Measurements from ENCODE around the gene DAZAP1.

DAZAP1 gene

GRCh38 chr19:1374250-1374577 lies 33.2 kb upstream of the DAZAP1 start:
- no peak for ATAC-seq

GRCh38 chr19:1376415-1376805 lies 31.0 kb upstream of the DAZAP1 start:
- TF ChIP-seq ZNF8 (CRISPR knock-in tag; IDR thresholded peaks at IDR 0.05) (no peak), PATZ1 (CRISPR knock-in tag; IDR thresholded peaks at IDR 0.05; ENCODE audit: borderline replicate concordance) (no peak), ESRRG (CRISPR knock-in tag; IDR thresholded peaks at IDR 0.05) (no peak)
- no peak for ATAC-seq

More at GRCh38 chr19:1374250-1374577, 33.2 kb upstream of the DAZAP1 start:
- TF ChIP-seq ZNF70 (CRISPR knock-in tag; IDR thresholded peaks at IDR 0.05) (no peak), OSR1 (CRISPR knock-in tag; IDR thresholded peaks at IDR 0.05) (no peak), CREB5 (CRISPR knock-in tag; IDR thresholded peaks at IDR 0.05; ENCODE audit: low read depth) (no peak), CSDC2 (CRISPR knock-in tag; IDR thresholded peaks at IDR 0.05) (no peak), BACH2 (CRISPR knock-in tag; IDR thresholded peaks at IDR 0.05; ENCODE audit: borderline replicate concordance) (no peak), ESRRG (CRISPR knock-in tag; IDR thresholded peaks at IDR 0.05) (no peak), POU6F1 (CRISPR knock-in tag; IDR thresholded peaks at IDR 0.05; ENCODE audit: borderline replicate concordance, low read depth) (no peak), CSRNP3 (CRISPR knock-in tag; IDR thresholded peaks at IDR 0.05) (no peak), TSHZ2 (CRISPR knock-in tag; IDR thresholded peaks at IDR 0.05) (no peak), ZFP3 (CRISPR knock-in tag; IDR thresholded peaks at IDR 0.05) (no peak), ZC3H10 (CRISPR knock-in tag; IDR thresholded peaks at IDR 0.05) (no peak), RARB (CRISPR knock-in tag; IDR thresholded peaks at IDR 0.05) (no peak), ARNTL (CRISPR knock-in tag; IDR thresholded peaks at IDR 0.05; ENCODE audit: borderline replicate concordance, low read depth) (no peak), PPARA (CRISPR knock-in tag; IDR thresholded peaks at IDR 0.05; ENCODE audit: borderline replicate concordance) (no peak), GLIS3 (CRISPR knock-in tag; IDR thresholded peaks at IDR 0.05) (no peak), TOX (CRISPR knock-in tag; IDR thresholded peaks at IDR 0.05; ENCODE audit: borderline replicate concordance) (no peak), ZNF565 (CRISPR knock-in tag; conservative IDR thresholded peaks at IDR 0.05; ENCODE audit: low read depth) (no peak)

- ATAC-seq = no peak
Observed at GRCh38 chr19:1377176-1377964, 30.0 kb upstream of the DAZAP1 start.

More at GRCh38 chr19:1377176-1377964, 30.0 kb upstream of the DAZAP1 start:
- TF ChIP-seq CSDC2 (CRISPR knock-in tag; IDR thresholded peaks at IDR 0.05) (no peak), RARB (CRISPR knock-in tag; IDR thresholded peaks at IDR 0.05) (no peak), TOX (CRISPR knock-in tag; IDR thresholded peaks at IDR 0.05; ENCODE audit: borderline replicate concordance) (no peak), BACH2 (CRISPR knock-in tag; IDR thresholded peaks at IDR 0.05; ENCODE audit: borderline replicate concordance) (no peak), ZC3H10 (CRISPR knock-in tag; IDR thresholded peaks at IDR 0.05) (no peak), SNAI2 (CRISPR knock-in tag; IDR thresholded peaks at IDR 0.05) (no peak), ISL1 (CRISPR knock-in tag; IDR thresholded peaks at IDR 0.05) (no peak), ZNF70 (CRISPR knock-in tag; IDR thresholded peaks at IDR 0.05) (no peak), ZFP30 (CRISPR knock-in tag; IDR thresholded peaks at IDR 0.05) (no peak), ZFP3 (CRISPR knock-in tag; IDR thresholded peaks at IDR 0.05) (no peak)
